SK-N-SH (cell line): Measurements from ENCODE around the gene NAA40. TPM values are rescaled to one million over a fixed set of nuclear protein-coding genes. Genes with fewer than 3 reads are reported as not detected.

Experiments used
- CTCF ChIA-PET: fragments of 300-600, 350-600 bp; formaldehyde crosslinking; extraction: SDS; loops from one replicate; lab custom pipeline; 2021; lab: Yijun Ruan, JAX
- POLR2A ChIA-PET: fragments of 350-600 bp; sonication (Branson Sonifier 250); formaldehyde crosslinking; extraction: SDS; loops from one replicate; lab custom pipeline; 2020; ENCODE audit warnings: antibody characterized with exemption, inconsistent platforms; lab: Yijun Ruan, JAX
- DNase-seq: peaks from one replicate; pipeline ENCODE4 v3.0.0; 2012
- H2AFZ ChIP-seq: fragments of 200-600 bp; sonication (generic); 2 replicates; pipeline ENCODE4 v1.8.1; 2016; ENCODE audit warnings: antibody characterized with exemption, mild to moderate bottlenecking, low read depth
- H3F3A ChIP-seq: fragments of 200-600 bp; sonication (generic); replicated peaks from 2 replicates; pipeline ENCODE3; 2016; ENCODE audit warnings: antibody characterized with exemption, mild to moderate bottlenecking; ENCODE audit not compliant: insufficient read depth
- H3K27ac ChIP-seq, 2 experiments: fragments of 200-500 bp in 1 of 2; fragments of 200-600 bp in 1 of 2; sonication (Bioruptor generic) in 1 of 2; sonication (generic), shearing (Covaris generic) in 1 of 2; 2 replicates each; pipeline versions ENCODE4 v1.5.1 to v1.6.1; 2014 to 2016; ENCODE audit warnings: low read depth in 2 of 2, inconsistent platforms in 1 of 2, low read length in 1 of 2, mild to moderate bottlenecking in 1 of 2, mixed read lengths in 1 of 2
- H3K27me3 ChIP-seq: fragments of 200-600 bp; sonication (generic), shearing (Covaris generic); 2 replicates; pipeline ENCODE4 v1.6.1; 2016; ENCODE audit warnings: mixed run types; ENCODE audit not compliant: insufficient read depth
- H3K36me3 ChIP-seq, 2 experiments: fragments of 200-500 bp in 1 of 2; fragments of 200-600 bp in 1 of 2; sonication (Bioruptor generic) in 1 of 2; sonication (generic) in 1 of 2; replicated peaks in 1 of 2; 2 replicates each; pipeline versions ENCODE3 to v1.5.1; 2014 to 2016; ENCODE audit warnings: low read length in 1 of 2, mild to moderate bottlenecking in 1 of 2; ENCODE audit not compliant: insufficient read depth in 2 of 2, control insufficient read depth in 1 of 2
- H3K4me1 ChIP-seq, 2 experiments: fragments of 200-500 bp in 1 of 2; fragments of 200-600 bp in 1 of 2; sonication (Bioruptor generic) in 1 of 2; sonication (generic), shearing (Covaris generic) in 1 of 2; 2 replicates each; pipeline versions ENCODE4 v1.5.1 to v1.6.1; 2014 to 2016; ENCODE audit warnings: low read depth in 1 of 2, low read length in 1 of 2, mixed run types in 1 of 2; ENCODE audit not compliant: insufficient read depth in 2 of 2, control insufficient read depth in 1 of 2
- H3K4me2 ChIP-seq: fragments of 200-600 bp; sonication (generic), shearing (Covaris generic); 2 replicates; pipeline ENCODE4 v1.6.1; 2017; ENCODE audit warnings: mixed run types
- H3K4me3 ChIP-seq, 2 experiments: fragments of 200-500 bp in 1 of 2; fragments of 200-600 bp in 1 of 2; sonication (Bioruptor generic) in 1 of 2; sonication (generic), shearing (Covaris generic) in 1 of 2; 2 replicates each; pipeline versions ENCODE4 v1.5.1 to v1.8.1; 2014 to 2016; ENCODE audit warnings: low read depth in 2 of 2, inconsistent platforms in 1 of 2, low read length in 1 of 2, mild to moderate bottlenecking in 1 of 2, mixed read lengths in 1 of 2, moderate library complexity in 1 of 2
- H3K79me2 ChIP-seq: fragments of 200-600 bp; sonication (generic); 2 replicates; pipeline ENCODE4 v1.8.1; 2017; ENCODE audit warnings: mild to moderate bottlenecking; ENCODE audit not compliant: insufficient read depth
- H3K9ac ChIP-seq: fragments of 200-600 bp; sonication (generic); 2 replicates; pipeline ENCODE4 v1.6.1; 2017; ENCODE audit warnings: mixed run types
- H3K9me2 ChIP-seq: fragments of 200-600 bp; sonication (generic); 2 replicates; pipeline ENCODE4 v1.6.1; 2017; ENCODE audit warnings: mixed run types
- H3K9me3 ChIP-seq: fragments of 200-600 bp; sonication (generic); 2 replicates; pipeline ENCODE4 v1.6.1; 2017; ENCODE audit warnings: mixed run types, mild to moderate bottlenecking, moderate library complexity
- H4K20me1 ChIP-seq: fragments of 200-600 bp; sonication (generic); 2 replicates; pipeline ENCODE4 v1.6.1; 2017; ENCODE audit warnings: mild to moderate bottlenecking, mixed run types; ENCODE audit not compliant: insufficient read depth
- CHD2 ChIP-seq: fragments of 150-350 bp; IDR thresholded peaks from 2 replicates; pipeline ENCODE4 v1.6.1; 2018; ENCODE audit warnings: low read length; ENCODE audit not compliant: partially characterized antibody
- ELF1 ChIP-seq: IDR thresholded peaks from 2 replicates; pipeline ENCODE4 v1.4.0; 2012
- EZH2phosphoT487 ChIP-seq: fragments of 200-600 bp; sonication (generic); IDR thresholded peaks from 2 replicates; pipeline ENCODE4 v1.6.1; 2017; ENCODE audit warnings: low read depth, mixed run types, mild to moderate bottlenecking, antibody characterized with exemption, moderate library complexity, borderline replicate concordance
- FOSL2 ChIP-seq: IDR thresholded peaks from 2 replicates; pipeline ENCODE4 v1.4.0; 2012; ENCODE audit warnings: low read depth, mild to moderate bottlenecking, moderate library complexity, borderline replicate concordance
- FOXM1 ChIP-seq: IDR thresholded peaks from 2 replicates; pipeline ENCODE4 v1.4.0; 2012; ENCODE audit warnings: low read depth, mild to moderate bottlenecking
- MEF2A ChIP-seq: IDR thresholded peaks from 2 replicates; pipeline ENCODE4 v1.4.0; 2012; ENCODE audit warnings: low read depth, borderline replicate concordance
- MXI1 ChIP-seq: IDR thresholded peaks from 2 replicates; pipeline ENCODE4 v1.6.1; 2012; ENCODE audit warnings: mild to moderate bottlenecking, low read depth, low read length, improper control_type of control experiment
- NFIC ChIP-seq: IDR thresholded peaks from 2 replicates; pipeline ENCODE4 v1.4.0; 2012; ENCODE audit warnings: borderline replicate concordance
- POLR2AphosphoS5 ChIP-seq: IDR thresholded peaks from 2 replicates; pipeline ENCODE4 v1.6.1; 2012; ENCODE audit warnings: low read depth, low read length
- RAD21 ChIP-seq: IDR thresholded peaks from 2 replicates; pipeline ENCODE4 v1.6.1; 2012; ENCODE audit warnings: mild to moderate bottlenecking, low read length
- RCOR1 ChIP-seq: fragments of 150-350 bp; IDR thresholded peaks from 2 replicates; pipeline ENCODE4 v1.6.1; 2017; ENCODE audit warnings: antibody characterized with exemption, low read length
- RFX5 ChIP-seq: IDR thresholded peaks from 2 replicates; pipeline ENCODE4 v1.6.1; 2012; ENCODE audit warnings: mild to moderate bottlenecking, improper control_type of control experiment, low read length
- RXRA ChIP-seq: IDR thresholded peaks from 2 replicates; pipeline ENCODE4 v1.4.0; 2012; ENCODE audit warnings: low read depth, mild to moderate bottlenecking, borderline replicate concordance
- SIN3A ChIP-seq: IDR thresholded peaks from 2 replicates; pipeline ENCODE4 v1.6.1; 2012; ENCODE audit warnings: low read depth, mild to moderate bottlenecking, low read length, moderate library complexity, borderline replicate concordance
- SMC3 ChIP-seq: IDR thresholded peaks from 2 replicates; pipeline ENCODE4 v1.6.1; 2012; ENCODE audit warnings: low read depth, low read length, improper control_type of control experiment
- TAF1 ChIP-seq: IDR thresholded peaks from 2 replicates; pipeline ENCODE4 v1.6.1; 2012; ENCODE audit warnings: low read depth, mild to moderate bottlenecking, low read length, moderate library complexity, borderline replicate concordance
- TEAD4 ChIP-seq: IDR thresholded peaks from 2 replicates; pipeline ENCODE4 v1.4.0; 2012; ENCODE audit warnings: mild to moderate bottlenecking, borderline replicate concordance; ENCODE audit not compliant: insufficient read depth
- YY1 ChIP-seq: IDR thresholded peaks from 2 replicates; pipeline ENCODE4 v1.4.0; 2012; ENCODE audit warnings: low read depth, mild to moderate bottlenecking
- WGBS: methylation state at CpG from one replicate; pipeline ENCODE4 v1.1.6; 2017; ENCODE audit warnings: low lambda C conversion rate; 5-methylcytosine and 5-hydroxymethylcytosine counted together
- polyA plus RNA-seq, 3 experiments: library from polyadenylated mRNA; depleted of rRNA; stranded (reverse); fragments of >200 nt; gene quantifications; 2 replicates each; pipeline ENCODE4 v1.2.3, GENCODE V29; 2012
- TF ChIP-seq, protein P1 (sequence below): IDR thresholded peaks from 2 replicates; pipeline ENCODE4 v1.6.1; 2012; ENCODE audit warnings: mild to moderate bottlenecking, low read depth, low read length, moderate library complexity

Gene NAA40
- polyA plus RNA-seq, 1 of the 3 experiments (the other 2 are of a cell fraction), result 33.0 TPM

GRCh38 chr11:63993993-63994392 lies 55.2 kb downstream of the NAA40 start:
- H4K20me1 ChIP-seq, result peaks cover 20% of the 10 kb centered on the region
- TF ChIP-seq RXRA, result no peak
- no peak for TF ChIP-seq FOXM1
- H3K4me3 ChIP-seq, result no peak overlapping the region
- no peaks in the 10 kb centered on the region for H3K9me3 ChIP-seq
- DNase-seq, result no peak
- H3K4me1 ChIP-seq, result no peaks in the 10 kb centered on the region; a peak in 1 of 4 replicates
- CTCF ChIA-PET, result interaction anchor here (0.9 to 2.1 kb wide), 4 partner anchors 14 to 159 kb away, joined by 3 to 7 read pairs (median 4); no protein-coding TSS in a partner anchor
- POLR2A ChIA-PET, result no interaction called here
- no peak overlapping the region for H3K4me2 ChIP-seq
- H3K79me2 ChIP-seq, result peaks cover 33% of the 10 kb centered on the region
- H3K27ac ChIP-seq, result no peak overlapping the region
- peaks cover 19 to 41% of the 10 kb centered on the region in 2 experiments for H3K36me3 ChIP-seq
- no peaks in the 10 kb centered on the region for H3F3A ChIP-seq
- WGBS, result 78% methylated on average over 3 of the region's 6 CpGs
- H3K27me3 ChIP-seq, result no peaks in the 10 kb centered on the region
- no peak overlapping the region for H3K9ac ChIP-seq
- H3K9me2 ChIP-seq, result no peaks in the 10 kb centered on the region
- no peak overlapping the region for H2AFZ ChIP-seq

- TF ChIP-seq YY1, result no peak
- no peak for TF ChIP-seq MXI1
- TF ChIP-seq CHD2, result no peak
- TF ChIP-seq SMC3, result no peak
- TF ChIP-seq EZH2phosphoT487, result no peak
- no peak for TF ChIP-seq RCOR1
- no peak for TF ChIP-seq MEF2A
- Histone ChIP-seq H3K79me2 (peaks cover 18% of the 10 kb centered on the region), H2AFZ (no peak overlapping the region), H3K4me2 (no peak overlapping the region), H3K36me3 (peaks cover 4 to 39% of the 10 kb centered on the region in 2 experiments), H3K4me1 (no peaks in the 10 kb centered on the region), H4K20me1 (peaks cover 20% of the 10 kb centered on the region), H3K4me3 (no peak overlapping the region), H3K9me3 (no peaks in the 10 kb centered on the region), H3K27me3 (no peaks in the 10 kb centered on the region), H3K9ac (no peak overlapping the region), H3K9me2 (no peaks in the 10 kb centered on the region), H3F3A (no peaks in the 10 kb centered on the region), H3K27ac (no peak overlapping the region)
- WGBS, result 88% methylated on average over 15 of the region's 18 CpGs
- no peak for DNase-seq
- POLR2A ChIA-PET, result no interaction called here
- CTCF ChIA-PET, result interaction anchor here (1.1 kb wide), 1 partner anchor 156 kb away, joined by 3 read pairs; no protein-coding TSS in a partner anchor
Measured at GRCh38 chr11:63996512-63996911, 57.7 kb downstream of the NAA40 start.

GRCh38 chr11:63997104-63997700 lies 58.4 kb downstream of the NAA40 start:
- H3K9me2 ChIP-seq, result no peaks in the 10 kb centered on the region
- H3K4me3 ChIP-seq, result no peak overlapping the region
- H3K4me2 ChIP-seq, result no peak overlapping the region
- ChIA-PET CTCF (no interaction called here), POLR2A (interaction anchor here (1.0 kb wide), 1 partner anchor 10 kb away, joined by 4 read pairs; no protein-coding TSS in a partner anchor)
- peaks cover 0 to 43% of the 10 kb centered on the region in 2 experiments for H3K36me3 ChIP-seq
- 94% methylated on average over 25 of the region's 27 CpGs for WGBS
- H3K9me3 ChIP-seq, result no peaks in the 10 kb centered on the region
- no peak overlapping the region for H3K9ac ChIP-seq
- no peaks in the 10 kb centered on the region for H3F3A ChIP-seq
- H3K79me2 ChIP-seq, result peaks cover 12% of the 10 kb centered on the region; the same call in 1 of the 2 replicates
- H3K27me3 ChIP-seq, result no peaks in the 10 kb centered on the region
- H3K4me1 ChIP-seq, result peaks cover 0 to 2% of the 10 kb centered on the region in 2 experiments; a peak in 1 of 4 replicates
- H2AFZ ChIP-seq, result no peak overlapping the region
- H3K27ac ChIP-seq, result no peak overlapping the region
- H4K20me1 ChIP-seq, result peaks cover 20% of the 10 kb centered on the region
- DNase-seq, result no peak
- TF ChIP-seq TEAD4, result no peak
- TF ChIP-seq MEF2A, result no peak
- TF ChIP-seq POLR2AphosphoS5, result no peak
- no peak for TF ChIP-seq RCOR1
- no peak for TF ChIP-seq CHD2
- no peak for TF ChIP-seq ELF1
- TF ChIP-seq TAF1, result no peak
- no peak for TF ChIP-seq YY1
- TF ChIP-seq NFIC, result no peak
- TF ChIP-seq SIN3A, result no peak
- TF ChIP-seq FOSL2, result no peak
- TF ChIP-seq EZH2phosphoT487, result no peak
- no peak for TF ChIP-seq RAD21
- TF ChIP-seq, protein P1, sequence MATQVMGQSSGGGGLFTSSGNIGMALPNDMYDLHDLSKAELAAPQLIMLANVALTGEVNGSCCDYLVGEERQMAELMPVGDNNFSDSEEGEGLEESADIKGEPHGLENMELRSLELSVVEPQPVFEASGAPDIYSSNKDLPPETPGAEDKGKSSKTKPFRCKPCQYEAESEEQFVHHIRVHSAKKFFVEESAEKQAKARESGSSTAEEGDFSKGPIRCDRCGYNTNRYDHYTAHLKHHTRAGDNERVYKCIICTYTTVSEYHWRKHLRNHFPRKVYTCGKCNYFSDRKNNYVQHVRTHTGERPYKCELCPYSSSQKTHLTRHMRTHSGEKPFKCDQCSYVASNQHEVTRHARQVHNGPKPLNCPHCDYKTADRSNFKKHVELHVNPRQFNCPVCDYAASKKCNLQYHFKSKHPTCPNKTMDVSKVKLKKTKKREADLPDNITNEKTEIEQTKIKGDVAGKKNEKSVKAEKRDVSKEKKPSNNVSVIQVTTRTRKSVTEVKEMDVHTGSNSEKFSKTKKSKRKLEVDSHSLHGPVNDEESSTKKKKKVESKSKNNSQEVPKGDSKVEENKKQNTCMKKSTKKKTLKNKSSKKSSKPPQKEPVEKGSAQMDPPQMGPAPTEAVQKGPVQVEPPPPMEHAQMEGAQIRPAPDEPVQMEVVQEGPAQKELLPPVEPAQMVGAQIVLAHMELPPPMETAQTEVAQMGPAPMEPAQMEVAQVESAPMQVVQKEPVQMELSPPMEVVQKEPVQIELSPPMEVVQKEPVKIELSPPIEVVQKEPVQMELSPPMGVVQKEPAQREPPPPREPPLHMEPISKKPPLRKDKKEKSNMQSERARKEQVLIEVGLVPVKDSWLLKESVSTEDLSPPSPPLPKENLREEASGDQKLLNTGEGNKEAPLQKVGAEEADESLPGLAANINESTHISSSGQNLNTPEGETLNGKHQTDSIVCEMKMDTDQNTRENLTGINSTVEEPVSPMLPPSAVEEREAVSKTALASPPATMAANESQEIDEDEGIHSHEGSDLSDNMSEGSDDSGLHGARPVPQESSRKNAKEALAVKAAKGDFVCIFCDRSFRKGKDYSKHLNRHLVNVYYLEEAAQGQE, result no peak
- no peak for TF ChIP-seq RFX5
